ENCODE results near the gene SHROOM2. TPM values are rescaled to one million over a fixed set of nuclear protein-coding genes. Genes with fewer than 3 reads are reported as not detected.

SHROOM2 gene
- total and polyA plus RNA-seq, 9 of the 15 experiments (the other 6 are each of a cell fraction or from before 2014, with no cell fraction given): not detected

DNA sequence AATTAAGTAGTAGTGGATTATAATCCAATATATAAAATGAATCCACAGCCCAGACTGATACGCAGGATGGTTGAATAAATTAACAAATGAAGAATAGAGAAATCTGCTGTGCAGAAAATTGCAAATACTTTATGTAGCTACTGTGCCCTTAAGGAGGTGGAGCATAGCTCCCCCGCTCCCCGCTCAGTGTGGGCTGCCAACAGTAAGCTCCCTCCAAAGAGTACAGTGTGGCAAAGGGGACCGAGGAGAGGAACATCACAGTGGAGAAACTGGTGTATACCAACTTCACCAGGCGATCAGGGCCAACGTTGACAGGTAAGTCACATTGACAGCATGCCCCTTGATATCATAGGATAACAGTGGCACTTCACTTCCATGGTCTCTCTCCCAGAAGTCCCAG, 123.0 kb downstream of the SHROOM2 start:
- no peaks in the 10 kb centered on the region; a peak in 1 of 5 replicates for H3K4me1 ChIP-seq (replicated peaks in 1 of 2; ENCODE audit: control insufficient read depth in 2 of 2, insufficient read depth in 2 of 2, low read length in 2 of 2)
- H3K36me3 ChIP-seq (ENCODE audit: control insufficient read depth, insufficient read depth, low read length): no peaks in the 10 kb centered on the region
- no peak overlapping the region for H3K9ac ChIP-seq (ENCODE audit: insufficient read depth in 1 of 2, low read depth in 2 of 2, low read length in 2 of 2)
- in situ Hi-C loops (cut with MboI) (no loop called here), intact Hi-C loops (cut with micrococcal nuclease) (no loop called here)
- no peak overlapping the region for H3K4me3 ChIP-seq
- no TSS peak for BruUV-seq (replicated peaks)
- ATAC-seq (no peak), FAIRE-seq (no peak), DNase-seq (ENCODE audit: extremely low read depth in 1 of 4, low spot score in 3 of 4) (no peak)
- no peaks in the 10 kb centered on the region for H3K9me3 ChIP-seq (replicated peaks; ENCODE audit: control insufficient read depth, insufficient read depth, low read depth, low read length)
- no peak overlapping the region for H2AFZ ChIP-seq (ENCODE audit: low read depth, low read length)
- no peaks in the 10 kb centered on the region for H3K79me2 ChIP-seq (ENCODE audit: control insufficient read depth, insufficient read depth, low read length)
- ChIA-PET CTCF (ENCODE audit: low intra/inter-chr PET ratio) (interaction anchor here (0.7 kb wide), 1 partner anchor 363 kb away, joined by 3 read pairs; no protein-coding TSS in a partner anchor), POLR2A (no interaction called here)
- TF ChIP-seq ZBTB17 (CRISPR knock-in tag; IDR thresholded peaks at IDR 0.05): no peak
- TF ChIP-seq SRF (CRISPR knock-in tag; IDR thresholded peaks at IDR 0.05): no peak
- TF ChIP-seq PML (IDR thresholded peaks at IDR 0.05; ENCODE audit: low read length): no peak
- TF ChIP-seq HSF4 (CRISPR knock-in tag; IDR thresholded peaks at IDR 0.05; ENCODE audit: borderline replicate concordance): no peak
- no peak for TF ChIP-seq RFX5 (IDR thresholded peaks at IDR 0.05; ENCODE audit: low read depth, low read length)
- TF ChIP-seq, protein P1, sequence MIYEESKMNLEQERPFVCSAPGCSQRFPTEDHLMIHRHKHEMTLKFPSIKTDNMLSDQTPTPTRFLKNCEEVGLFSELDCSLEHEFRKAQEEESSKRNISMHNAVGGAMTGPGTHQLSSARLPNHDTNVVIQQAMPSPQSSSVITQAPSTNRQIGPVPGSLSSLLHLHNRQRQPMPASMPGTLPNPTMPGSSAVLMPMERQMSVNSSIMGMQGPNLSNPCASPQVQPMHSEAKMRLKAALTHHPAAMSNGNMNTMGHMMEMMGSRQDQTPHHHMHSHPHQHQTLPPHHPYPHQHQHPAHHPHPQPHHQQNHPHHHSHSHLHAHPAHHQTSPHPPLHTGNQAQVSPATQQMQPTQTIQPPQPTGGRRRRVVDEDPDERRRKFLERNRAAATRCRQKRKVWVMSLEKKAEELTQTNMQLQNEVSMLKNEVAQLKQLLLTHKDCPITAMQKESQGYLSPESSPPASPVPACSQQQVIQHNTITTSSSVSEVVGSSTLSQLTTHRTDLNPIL (CRISPR knock-in tag; IDR thresholded peaks at IDR 0.05): no peak
- TF ChIP-seq, protein P2, sequence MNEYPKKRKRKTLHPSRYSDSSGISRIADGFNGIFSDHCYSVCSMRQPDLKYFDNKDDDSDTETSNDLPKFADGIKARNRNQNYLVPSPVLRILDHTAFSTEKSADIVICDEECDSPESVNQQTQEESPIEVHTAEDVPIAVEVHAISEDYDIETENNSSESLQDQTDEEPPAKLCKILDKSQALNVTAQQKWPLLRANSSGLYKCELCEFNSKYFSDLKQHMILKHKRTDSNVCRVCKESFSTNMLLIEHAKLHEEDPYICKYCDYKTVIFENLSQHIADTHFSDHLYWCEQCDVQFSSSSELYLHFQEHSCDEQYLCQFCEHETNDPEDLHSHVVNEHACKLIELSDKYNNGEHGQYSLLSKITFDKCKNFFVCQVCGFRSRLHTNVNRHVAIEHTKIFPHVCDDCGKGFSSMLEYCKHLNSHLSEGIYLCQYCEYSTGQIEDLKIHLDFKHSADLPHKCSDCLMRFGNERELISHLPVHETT (CRISPR knock-in tag; conservative IDR thresholded peaks at IDR 0.05 in 1 of 2, IDR thresholded peaks at IDR 0.05 in 1 of 2): no peak
- TF ChIP-seq ZNF274 (IDR thresholded peaks at IDR 0.05; ENCODE audit: borderline replicate concordance, low read depth, low read length): no peak
- 3% methylated on average over 6 of the region's 6 CpGs for WGBS (ENCODE audit: insufficient coverage, low coverage, missing lambda C conversion rate)
- no peaks in the 10 kb centered on the region for H4K20me1 ChIP-seq (replicated peaks; ENCODE audit: control insufficient read depth, insufficient read depth, low read length)
- H3K27me3 ChIP-seq (ENCODE audit: control insufficient read depth in 2 of 2, insufficient read depth in 2 of 2, low read length in 2 of 2): peaks cover 0 to 28% of the 10 kb centered on the region in 2 experiments; a peak in 3 of 5 replicates
- no peak overlapping the region for H3K27ac ChIP-seq (ENCODE audit: extremely low read depth, low read depth, low read length)
- no peak overlapping the region for H3K4me2 ChIP-seq (ENCODE audit: insufficient read depth, low read length)
- H3K9me1 ChIP-seq (ENCODE audit: control insufficient read depth, insufficient read depth, low read length): no peaks in the 10 kb centered on the region
